Measurements from ENCODE around the gene OR10G3. TPM values are rescaled to one million over a fixed set of nuclear protein-coding genes. Genes with fewer than 3 reads are reported as not detected.

OR10G3 gene
- total RNA-seq, 1 experiment from 2014 or later = not detected

- Histone ChIP-seq H3K4me1 (ENCODE audit: insufficient read depth, low read length) (no peaks in the 10 kb centered on the region), H3K18ac (ENCODE audit: insufficient read length, low read depth, low read length) (no peak overlapping the region), H2BK15ac (ENCODE audit: low read depth, low read length) (no peak overlapping the region), H2BK120ac (ENCODE audit: low read depth, low read length, poor library complexity, severe bottlenecking) (no peak overlapping the region), H3K4me2 (ENCODE audit: insufficient read depth, insufficient read length, low read length) (no peak overlapping the region), H3K23me2 (ENCODE audit: insufficient read length, low read depth, low read length, poor library complexity, severe bottlenecking) (no peaks in the 10 kb centered on the region), H3K14ac (ENCODE audit: insufficient read depth, low read length) (no peak overlapping the region), H4K8ac (replicated peaks; ENCODE audit: insufficient read length, low read depth, low read length) (no peak overlapping the region), H3K9me3 (ENCODE audit: control insufficient read depth, low read depth, low read length) (no peaks in the 10 kb centered on the region), H2BK5ac (ENCODE audit: insufficient read length, low read length) (no peak overlapping the region), H2AK5ac (ENCODE audit: insufficient read length, low read length) (no peak overlapping the region), H3K27me3 (ENCODE audit: insufficient read depth, low read length) (no peaks in the 10 kb centered on the region), H3T11ph (ENCODE audit: low read length) (no peak overlapping the region), H3K79me2 (ENCODE audit: insufficient read depth, low read length) (no peaks in the 10 kb centered on the region), H3K56ac (ENCODE audit: insufficient read length, low read depth, low read length) (no peak overlapping the region), H3K27ac (ENCODE audit: insufficient read length, low read depth, low read length) (no peak overlapping the region), H3K23ac (ENCODE audit: insufficient read length, low read depth, low read length) (no peak overlapping the region), H2AFZ (ENCODE audit: low read length) (no peak overlapping the region), H2BK12ac (ENCODE audit: insufficient read length, low read depth, low read length) (no peak overlapping the region), H4K5ac (ENCODE audit: insufficient read length, low read depth, low read length) (no peak overlapping the region), H2BK20ac (ENCODE audit: low read depth, low read length, poor library complexity, severe bottlenecking) (no peak overlapping the region), H4K91ac (ENCODE audit: insufficient read length, low read depth, low read length) (no peak overlapping the region), H3K79me1 (ENCODE audit: insufficient read depth, low read depth, low read length, poor library complexity, severe bottlenecking) (no peaks in the 10 kb centered on the region), H4K20me1 (ENCODE audit: control insufficient read depth, insufficient read depth, insufficient read length) (no peaks in the 10 kb centered on the region), H3K4ac (ENCODE audit: low read depth, low read length) (no peak overlapping the region), H3K9ac (ENCODE audit: extremely low read depth, insufficient read length, low read length) (no peak overlapping the region)
- H3K4me3 Mint-ChIP-seq = no peak overlapping the region
- no CpG with 5 or more reads among the region's 3 CpGs for WGBS (ENCODE audit: extremely low coverage, insufficient read length, low lambda C conversion rate)
- no peaks in the 10 kb centered on the region for H3K9me3 Mint-ChIP-seq
- peaks cover 0 to 7% of the 10 kb centered on the region in 2 experiments; a peak in 1 of 4 replicates for H3K4me1 Mint-ChIP-seq
- no peak for DNase-seq
- no peaks in the 10 kb centered on the region for H3K36me3 Mint-ChIP-seq (ENCODE audit: insufficient read depth in 1 of 3, low read depth in 3 of 3)
- no peak overlapping the region for H3K27ac Mint-ChIP-seq
- no peaks in the 10 kb centered on the region; the same call in 1 of the 2 replicates for H3K27me3 Mint-ChIP-seq (ENCODE audit: low read depth)
- no peak for TF ChIP-seq CTCF (conservative IDR thresholded peaks at IDR 0.05)
Observed at GRCh38 chr14:21626491-21627230, 46.8 kb upstream of the OR10G3 start.

Data from H9 (cell line).